K562 (cell line): ENCODE results near the gene ARHGAP26. TPM values are rescaled to one million over a fixed set of nuclear protein-coding genes. Genes with fewer than 3 reads are reported as not detected.
A peak's percentile ranks its signal among the peaks of the same experiment; 100 is the strongest.

ENCODE experiments used
- ARID3B ChIP-seq: fragments of 250-450 bp; sonication (Bioruptor Pico); IDR thresholded peaks from 2 replicates; pipeline ENCODE4 v1.4.0; 2020; ENCODE audit warnings: borderline replicate concordance
- CHD1 ChIP-seq: fragments of 200-600 bp; sonication (generic); IDR thresholded peaks from one replicate; pipeline ENCODE4 v1.6.1; 2012; ENCODE audit warnings: mild to moderate bottlenecking, moderate library complexity, low read length, inconsistent platforms
- CUX1 ChIP-seq: fragments of 200-800 bp; sonication (Bioruptor generic); IDR thresholded peaks from 2 replicates; pipeline ENCODE4 v1.6.1; 2016; ENCODE audit warnings: missing genetic modification characterization, missing compliant biosample characterization
- FOSL1 ChIP-seq: fragments of 200-800 bp; sonication (Bioruptor generic); conservative IDR thresholded peaks from 2 replicates; pipeline ENCODE4 v1.6.1; 2016; ENCODE audit warnings: missing genetic modification characterization, missing compliant biosample characterization
- NCOR1 ChIP-seq: fragments of 450-650 bp; IDR thresholded peaks from 2 replicates; pipeline ENCODE4 v1.6.1; 2016; ENCODE audit warnings: mild to moderate bottlenecking, moderate library complexity
- RNF2 ChIP-seq: sonication (generic); IDR thresholded peaks from 2 replicates; pipeline ENCODE4 v1.6.1; 2016
- SRSF9 ChIP-seq: fragments of 200-400 bp; formaldehyde crosslinking; IDR thresholded peaks from 2 replicates; pipeline ENCODE4 v1.6.1; 2017; ENCODE audit warnings: low read depth, low read length, borderline replicate concordance
- TRIM28 ChIP-seq: fragments of 450-650 bp; IDR thresholded peaks from 2 replicates; pipeline ENCODE4 v1.6.1; 2017
- ZNF324 ChIP-seq: fragments of 250-450 bp; sonication (Bioruptor Pico); IDR thresholded peaks from 2 replicates; pipeline ENCODE4 v1.4.0; 2020; ENCODE audit warnings: mild to moderate bottlenecking
- polyA plus RNA-seq, 8 experiments: library from polyadenylated mRNA; depleted of rRNA in 4 of 8; stranded (reverse) in 5 of 8; unstranded in 3 of 8; fragments of >200 nt; fragmentation: Nextera tagmentation in 2 of 8; fragmentation: Illumina TruSeq in 1 of 8; extraction: Ambion mirVana in 2 of 8; extraction: Trizol in 1 of 8; gene quantifications; 2 replicates each; pipeline versions ENCODE4 v1.2.1 to v1.2.3, GENCODE V29; 2011 to 2014; ENCODE audit warnings: inconsistent platforms in 1 of 8, missing spikeins in 1 of 8
- total RNA-seq, 7 experiments: library from RNA; depleted of rRNA in 6 of 7; stranded (reverse); fragments of >200 nt in 6 of 7; fragmentation: Illumina TruSeq in 2 of 7; extraction: Trizol in 2 of 7; gene quantifications; 2 replicates each; pipeline versions ENCODE4 v1.2.1 to v1.2.3, GENCODE V29; 2011 to 2021; ENCODE audit warnings: low replicate concordance in 1 of 7
- TF ChIP-seq, protein P1 (sequence below), 2 experiments: fragments of 450-650 bp; IDR thresholded peaks; 2 replicates each; pipeline ENCODE4 v1.6.1; 2016; ENCODE audit warnings: mild to moderate bottlenecking in 2 of 2, borderline replicate concordance in 1 of 2, low read depth in 1 of 2, moderate library complexity in 1 of 2
- TF ChIP-seq, protein P2 (sequence below): fragments of 450-650 bp; IDR thresholded peaks from 2 replicates; pipeline ENCODE4 v1.6.1; 2018; ENCODE audit warnings: mild to moderate bottlenecking, low read depth; ENCODE audit not compliant: partially characterized antibody

Gene ARHGAP26
- total and polyA plus RNA-seq, 9 of the 15 experiments (the other 6 are each of a cell fraction or from before 2014, with no cell fraction given): 0.13 to 1.1 (median 0.55) TPM

DNA sequence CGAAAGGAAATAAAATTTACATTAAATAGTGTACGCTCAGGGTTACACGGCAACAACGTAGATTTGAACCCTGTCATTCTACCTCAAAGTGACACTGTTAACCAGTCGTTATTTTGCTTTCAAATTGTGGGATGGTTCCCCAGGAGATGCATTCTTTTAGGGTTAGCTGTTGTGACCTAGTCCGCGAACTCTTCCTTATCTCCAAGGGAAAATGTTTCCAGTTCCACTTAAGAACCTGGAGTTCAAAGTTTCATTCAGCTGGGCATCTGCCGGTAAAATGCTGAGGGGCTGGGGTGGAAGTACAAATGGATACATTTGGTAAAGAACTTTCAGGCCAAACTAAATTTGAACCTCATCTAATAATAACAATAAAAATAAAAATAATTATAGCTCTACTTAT, 368.7 kb downstream of the ARHGAP26 start (continued):
- TF ChIP-seq, protein P1, sequence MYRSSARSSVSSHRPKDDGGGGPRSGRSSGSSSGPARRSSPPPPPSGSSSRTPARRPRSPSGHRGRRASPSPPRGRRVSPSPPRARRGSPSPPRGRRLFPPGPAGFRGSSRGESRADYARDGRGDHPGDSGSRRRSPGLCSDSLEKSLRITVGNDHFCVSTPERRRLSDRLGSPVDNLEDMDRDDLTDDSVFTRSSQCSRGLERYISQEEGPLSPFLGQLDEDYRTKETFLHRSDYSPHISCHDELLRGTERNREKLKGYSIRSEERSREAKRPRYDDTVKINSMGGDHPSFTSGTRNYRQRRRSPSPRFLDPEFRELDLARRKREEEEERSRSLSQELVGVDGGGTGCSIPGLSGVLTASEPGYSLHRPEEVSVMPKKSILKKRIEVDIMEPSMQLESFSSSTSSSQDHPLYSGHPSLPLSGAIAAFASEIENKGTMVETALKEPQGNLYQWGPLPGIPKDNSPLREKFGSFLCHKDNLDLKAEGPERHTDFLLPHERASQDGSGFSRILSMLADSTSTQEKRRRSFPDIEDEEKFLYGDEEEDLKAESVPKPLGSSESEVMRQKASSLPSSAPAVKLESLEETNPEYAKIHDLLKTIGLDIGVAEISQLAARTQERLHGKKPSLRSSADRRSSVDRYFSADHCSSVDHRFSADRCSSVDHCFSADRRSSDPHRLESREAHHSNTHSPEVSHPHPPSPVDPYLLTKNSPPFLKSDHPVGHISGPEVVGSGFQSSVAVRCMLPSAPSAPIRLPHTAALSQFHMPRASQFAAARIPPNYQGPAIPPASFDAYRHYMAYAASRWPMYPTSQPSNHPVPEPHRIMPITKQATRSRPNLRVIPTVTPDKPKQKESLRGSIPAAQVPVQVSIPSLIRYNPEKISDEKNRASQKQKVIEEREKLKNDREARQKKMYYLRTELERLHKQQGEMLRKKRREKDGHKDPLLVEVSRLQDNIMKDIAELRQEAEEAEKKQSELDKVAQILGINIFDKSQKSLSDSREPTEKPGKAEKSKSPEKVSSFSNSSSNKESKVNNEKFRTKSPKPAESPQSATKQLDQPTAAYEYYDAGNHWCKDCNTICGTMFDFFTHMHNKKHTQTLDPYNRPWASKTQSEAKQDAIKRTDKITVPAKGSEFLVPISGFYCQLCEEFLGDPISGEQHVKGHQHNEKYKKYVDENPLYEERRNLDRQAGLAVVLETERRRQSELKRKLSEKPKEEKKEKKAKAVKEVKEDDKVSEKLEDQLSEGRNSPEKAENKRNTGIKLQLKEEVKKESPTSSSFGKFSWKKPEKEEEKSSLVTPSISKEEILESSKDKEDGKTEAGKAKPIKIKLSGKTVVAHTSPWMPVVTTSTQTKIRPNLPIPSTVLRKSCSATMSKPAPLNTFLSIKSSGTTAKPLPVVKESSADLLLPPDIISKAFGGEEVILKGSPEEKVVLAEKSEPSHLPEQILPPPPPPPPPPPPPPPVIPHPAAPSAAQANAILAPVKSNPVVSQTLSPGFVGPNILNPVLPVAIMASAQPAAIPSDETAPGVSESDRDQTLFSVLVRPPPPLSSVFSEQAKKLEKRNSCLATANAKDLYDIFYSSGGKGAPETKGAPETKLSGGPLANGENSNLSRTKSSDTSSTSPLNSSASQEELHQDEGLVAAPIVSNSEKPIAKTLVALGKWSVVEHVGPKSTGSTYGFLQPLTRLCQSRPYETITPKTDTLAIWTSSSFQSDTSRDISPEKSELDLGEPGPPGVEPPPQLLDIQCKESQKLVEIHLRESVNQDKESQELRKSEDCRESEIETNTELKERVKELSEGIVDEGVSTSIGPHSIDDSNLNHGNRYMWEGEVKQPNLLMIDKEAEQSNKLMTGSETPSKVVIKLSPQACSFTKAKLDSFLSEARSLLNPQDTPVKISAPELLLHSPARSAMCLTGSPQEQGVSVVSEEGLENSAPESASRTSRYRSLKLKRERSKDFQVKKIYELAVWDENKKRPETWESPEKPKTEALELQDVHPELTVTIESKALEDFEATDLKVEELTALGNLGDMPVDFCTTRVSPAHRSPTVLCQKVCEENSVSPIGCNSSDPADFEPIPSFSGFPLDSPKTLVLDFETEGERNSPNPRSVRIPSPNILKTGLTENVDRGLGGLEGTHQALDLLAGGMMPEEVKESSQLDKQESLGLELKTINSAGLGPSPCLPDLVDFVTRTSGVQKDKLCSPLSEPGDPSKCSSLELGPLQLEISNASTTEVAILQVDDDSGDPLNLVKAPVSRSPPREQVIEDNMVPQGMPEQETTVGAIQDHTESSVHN (IDR thresholded peaks at IDR 0.05; ENCODE audit: borderline replicate concordance in 1 of 2, low read depth in 1 of 2): no peak
- TF ChIP-seq SRSF9 (no peak), TRIM28 (no peak), CHD1 (no peak), ZNF324 (CRISPR knock-in tag) (no peak), NCOR1 (0 out of 2 replicates have a peak, but pooled peaks have one; percentile 8), ARID3B (CRISPR knock-in tag) (no peak), CUX1 (CRISPR knock-in tag) (no peak), RNF2 (no peak), FOSL1 (tag) (peak; percentile 92)
- TF ChIP-seq, protein P2, sequence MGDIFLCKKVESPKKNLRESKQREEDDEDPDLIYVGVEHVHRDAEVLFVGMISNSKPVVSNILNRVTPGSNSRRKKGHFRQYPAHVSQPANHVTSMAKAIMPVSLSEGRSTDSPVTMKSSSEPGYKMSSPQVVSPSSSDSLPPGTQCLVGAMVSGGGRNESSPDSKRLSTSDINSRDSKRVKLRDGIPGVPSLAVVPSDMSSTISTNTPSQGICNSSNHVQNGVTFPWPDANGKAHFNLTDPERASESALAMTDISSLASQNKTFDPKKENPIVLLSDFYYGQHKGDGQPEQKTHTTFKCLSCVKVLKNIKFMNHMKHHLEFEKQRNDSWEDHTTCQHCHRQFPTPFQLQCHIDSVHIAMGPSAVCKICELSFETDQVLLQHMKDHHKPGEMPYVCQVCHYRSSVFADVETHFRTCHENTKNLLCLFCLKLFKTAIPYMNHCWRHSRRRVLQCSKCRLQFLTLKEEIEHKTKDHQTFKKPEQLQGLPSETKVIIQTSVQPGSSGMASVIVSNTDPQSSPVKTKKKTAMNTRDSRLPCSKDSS: no peak
